Measurements from ENCODE around the gene CRISPLD2. TPM values are rescaled to one million over a fixed set of nuclear protein-coding genes. Genes with fewer than 3 reads are reported as not detected.

The CRISPLD2 gene
- polyA plus RNA-seq, 1 donor from 2014 or later, result 0.06 TPM

DNA sequence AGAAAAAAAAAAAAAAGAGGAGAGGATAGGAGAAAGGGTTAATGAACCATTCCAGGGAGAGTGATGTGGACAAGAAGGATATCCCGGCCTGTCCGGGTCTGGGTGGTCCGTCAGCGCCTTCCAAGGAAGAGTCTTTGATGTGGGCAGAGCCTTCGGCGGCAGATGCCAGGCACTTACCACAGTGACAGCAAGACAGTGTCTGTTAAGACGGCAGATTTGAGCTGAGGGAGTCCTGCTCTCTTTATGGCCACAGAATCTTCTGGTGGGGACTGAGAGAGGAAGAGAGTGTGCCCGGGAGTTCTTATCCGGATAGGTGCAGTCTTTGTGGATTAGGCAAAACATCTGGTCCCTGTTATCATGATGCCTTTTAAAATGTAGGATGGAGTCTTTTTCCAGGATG, 96.4 kb downstream of the CRISPLD2 start:
- TF ChIP-seq EP300 (conservative IDR thresholded peaks at IDR 0.05; ENCODE audit: poor library complexity, severe bottlenecking), result no peak
- no peak for TF ChIP-seq SMC3 (conservative IDR thresholded peaks at IDR 0.05; ENCODE audit: poor library complexity)
- TF ChIP-seq EZH2 (IDR thresholded peaks at IDR 0.05; ENCODE audit: borderline replicate concordance, insufficient read depth, low read length, poor library complexity, severe bottlenecking), result no peak
- TF ChIP-seq POLR2AphosphoS5 (IDR thresholded peaks at IDR 0.05), result no peak
- TF ChIP-seq, protein P1, sequence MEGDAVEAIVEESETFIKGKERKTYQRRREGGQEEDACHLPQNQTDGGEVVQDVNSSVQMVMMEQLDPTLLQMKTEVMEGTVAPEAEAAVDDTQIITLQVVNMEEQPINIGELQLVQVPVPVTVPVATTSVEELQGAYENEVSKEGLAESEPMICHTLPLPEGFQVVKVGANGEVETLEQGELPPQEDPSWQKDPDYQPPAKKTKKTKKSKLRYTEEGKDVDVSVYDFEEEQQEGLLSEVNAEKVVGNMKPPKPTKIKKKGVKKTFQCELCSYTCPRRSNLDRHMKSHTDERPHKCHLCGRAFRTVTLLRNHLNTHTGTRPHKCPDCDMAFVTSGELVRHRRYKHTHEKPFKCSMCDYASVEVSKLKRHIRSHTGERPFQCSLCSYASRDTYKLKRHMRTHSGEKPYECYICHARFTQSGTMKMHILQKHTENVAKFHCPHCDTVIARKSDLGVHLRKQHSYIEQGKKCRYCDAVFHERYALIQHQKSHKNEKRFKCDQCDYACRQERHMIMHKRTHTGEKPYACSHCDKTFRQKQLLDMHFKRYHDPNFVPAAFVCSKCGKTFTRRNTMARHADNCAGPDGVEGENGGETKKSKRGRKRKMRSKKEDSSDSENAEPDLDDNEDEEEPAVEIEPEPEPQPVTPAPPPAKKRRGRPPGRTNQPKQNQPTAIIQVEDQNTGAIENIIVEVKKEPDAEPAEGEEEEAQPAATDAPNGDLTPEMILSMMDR (IDR thresholded peaks at IDR 0.05; ENCODE audit: poor library complexity, severe bottlenecking), result no peak
- no peak for TF ChIP-seq MXI1 (conservative IDR thresholded peaks at IDR 0.05; ENCODE audit: poor library complexity, severe bottlenecking)
- TF ChIP-seq TAF1 (IDR thresholded peaks at IDR 0.05; ENCODE audit: low read depth), result no peak
- TF ChIP-seq, protein P2, sequence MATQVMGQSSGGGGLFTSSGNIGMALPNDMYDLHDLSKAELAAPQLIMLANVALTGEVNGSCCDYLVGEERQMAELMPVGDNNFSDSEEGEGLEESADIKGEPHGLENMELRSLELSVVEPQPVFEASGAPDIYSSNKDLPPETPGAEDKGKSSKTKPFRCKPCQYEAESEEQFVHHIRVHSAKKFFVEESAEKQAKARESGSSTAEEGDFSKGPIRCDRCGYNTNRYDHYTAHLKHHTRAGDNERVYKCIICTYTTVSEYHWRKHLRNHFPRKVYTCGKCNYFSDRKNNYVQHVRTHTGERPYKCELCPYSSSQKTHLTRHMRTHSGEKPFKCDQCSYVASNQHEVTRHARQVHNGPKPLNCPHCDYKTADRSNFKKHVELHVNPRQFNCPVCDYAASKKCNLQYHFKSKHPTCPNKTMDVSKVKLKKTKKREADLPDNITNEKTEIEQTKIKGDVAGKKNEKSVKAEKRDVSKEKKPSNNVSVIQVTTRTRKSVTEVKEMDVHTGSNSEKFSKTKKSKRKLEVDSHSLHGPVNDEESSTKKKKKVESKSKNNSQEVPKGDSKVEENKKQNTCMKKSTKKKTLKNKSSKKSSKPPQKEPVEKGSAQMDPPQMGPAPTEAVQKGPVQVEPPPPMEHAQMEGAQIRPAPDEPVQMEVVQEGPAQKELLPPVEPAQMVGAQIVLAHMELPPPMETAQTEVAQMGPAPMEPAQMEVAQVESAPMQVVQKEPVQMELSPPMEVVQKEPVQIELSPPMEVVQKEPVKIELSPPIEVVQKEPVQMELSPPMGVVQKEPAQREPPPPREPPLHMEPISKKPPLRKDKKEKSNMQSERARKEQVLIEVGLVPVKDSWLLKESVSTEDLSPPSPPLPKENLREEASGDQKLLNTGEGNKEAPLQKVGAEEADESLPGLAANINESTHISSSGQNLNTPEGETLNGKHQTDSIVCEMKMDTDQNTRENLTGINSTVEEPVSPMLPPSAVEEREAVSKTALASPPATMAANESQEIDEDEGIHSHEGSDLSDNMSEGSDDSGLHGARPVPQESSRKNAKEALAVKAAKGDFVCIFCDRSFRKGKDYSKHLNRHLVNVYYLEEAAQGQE (IDR thresholded peaks at IDR 0.05; ENCODE audit: borderline replicate concordance), result no peak
- no peak for TF ChIP-seq RAD21 (conservative IDR thresholded peaks at IDR 0.05)
- H3F3A ChIP-seq (ENCODE audit: insufficient read depth, low read length, poor library complexity, severe bottlenecking), result no peaks in the 10 kb centered on the region
- H3K27ac ChIP-seq (ENCODE audit: low read length), result no peak overlapping the region
- H3K79me2 ChIP-seq (replicated peaks; ENCODE audit: insufficient read depth, low read length), result no peaks in the 10 kb centered on the region
- H3K4me3 ChIP-seq (ENCODE audit: low read length), result no peak overlapping the region
- H2AFZ ChIP-seq (ENCODE audit: low read depth, low read length), result no peak overlapping the region
- H3K27me3 ChIP-seq (ENCODE audit: insufficient read depth, low read depth, low read length), result no peaks in the 10 kb centered on the region
- no peak overlapping the region for H3K4me2 ChIP-seq (ENCODE audit: low read length)
- H3K36me3 ChIP-seq (ENCODE audit: insufficient read depth, low read length), result no peaks in the 10 kb centered on the region
- H3K9ac ChIP-seq (ENCODE audit: low read length), result no peak overlapping the region
- H4K20me1 ChIP-seq (ENCODE audit: insufficient read depth), result no peaks in the 10 kb centered on the region
- H3K9me2 ChIP-seq (ENCODE audit: insufficient read depth, low read length), result no peaks in the 10 kb centered on the region
- no peaks in the 10 kb centered on the region for H3K9me3 ChIP-seq (ENCODE audit: low read length)

DNA sequence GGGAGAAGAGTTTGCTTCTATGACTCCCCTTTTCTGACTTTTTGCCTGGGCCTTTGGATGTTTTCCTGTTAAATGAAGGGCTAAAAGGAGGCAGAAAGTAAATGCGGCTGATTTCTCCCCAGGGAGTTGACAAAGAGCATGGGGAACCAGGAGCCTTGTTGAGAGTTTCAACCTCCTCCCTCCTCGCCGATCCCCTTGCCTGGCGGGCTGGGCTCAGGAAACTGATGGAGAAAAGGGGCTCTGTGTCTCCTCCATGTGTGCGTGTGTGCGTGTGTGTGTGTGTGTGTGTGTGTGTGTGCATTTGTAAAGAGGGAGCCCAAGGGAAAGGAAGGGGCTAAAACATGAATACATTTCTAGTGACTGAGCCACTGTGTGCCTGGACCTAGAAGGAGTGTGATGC, 97.1 kb downstream of the CRISPLD2 start:
- H3K36me3 ChIP-seq (ENCODE audit: insufficient read depth, low read length), result no peaks in the 10 kb centered on the region
- H3K27me3 ChIP-seq (ENCODE audit: insufficient read depth, low read depth, low read length), result no peaks in the 10 kb centered on the region
- no peaks in the 10 kb centered on the region for H3K9me3 ChIP-seq (ENCODE audit: low read length)
- no peaks in the 10 kb centered on the region for H3F3A ChIP-seq (ENCODE audit: insufficient read depth, low read length, poor library complexity, severe bottlenecking)
- H3K9me2 ChIP-seq (ENCODE audit: insufficient read depth, low read length), result no peaks in the 10 kb centered on the region
- H3K27ac ChIP-seq (ENCODE audit: low read length), result no peak overlapping the region
- H2AFZ ChIP-seq (ENCODE audit: low read depth, low read length), result no peak overlapping the region
- H4K20me1 ChIP-seq (ENCODE audit: insufficient read depth), result no peaks in the 10 kb centered on the region
- H3K79me2 ChIP-seq (replicated peaks; ENCODE audit: insufficient read depth, low read length), result no peaks in the 10 kb centered on the region
- H3K4me3 ChIP-seq (ENCODE audit: low read length), result no peak overlapping the region
- TF ChIP-seq TAF1 (IDR thresholded peaks at IDR 0.05; ENCODE audit: low read depth) (no peak), MXI1 (conservative IDR thresholded peaks at IDR 0.05; ENCODE audit: poor library complexity, severe bottlenecking) (no peak), RAD21 (conservative IDR thresholded peaks at IDR 0.05) (no peak), EZH2 (IDR thresholded peaks at IDR 0.05; ENCODE audit: borderline replicate concordance, insufficient read depth, low read length, poor library complexity, severe bottlenecking) (no peak), SMC3 (conservative IDR thresholded peaks at IDR 0.05; ENCODE audit: poor library complexity) (no peak), POLR2AphosphoS5 (IDR thresholded peaks at IDR 0.05) (no peak), EP300 (conservative IDR thresholded peaks at IDR 0.05; ENCODE audit: poor library complexity, severe bottlenecking) (no peak)
- TF ChIP-seq, protein P2 (IDR thresholded peaks at IDR 0.05; ENCODE audit: borderline replicate concordance), result no peak
- TF ChIP-seq, protein P1 (IDR thresholded peaks at IDR 0.05; ENCODE audit: poor library complexity, severe bottlenecking), result no peak
- H3K4me2 ChIP-seq (ENCODE audit: low read length), result no peak overlapping the region
- no peak overlapping the region for H3K9ac ChIP-seq (ENCODE audit: low read length)
